Naive thymus-derived CD4-positive, alpha-beta T cell (primary cell): ENCODE measurements around the gene LCNL1. TPM values are rescaled to one million over a fixed set of nuclear protein-coding genes. Genes with fewer than 3 reads are reported as not detected.
A peak's percentile ranks its signal among the peaks of the same experiment; 100 is the strongest.
"Not testable (repeated sequence)": the region's sequence is repeated elsewhere in the genome, so short reads cannot be mapped to it uniquely, and the experiment has no call there.

Experiments used
- ATAC-seq: fragments of 150-1000 bp; cut with Tn5 transposase; 2 replicates; pipeline ENCODE4 v1.10.0; 2021; ENCODE audit warnings: mild to moderate bottlenecking, moderate library complexity
- CTCF ChIA-PET: fragments of 350-600 bp; sonication (Branson Sonifier 250); formaldehyde crosslinking; loops from one replicate; lab custom pipeline; 2021; ENCODE audit warnings: antibody characterized with exemption; lab: Charles Lee
- POLR2A ChIA-PET: fragments of 350-600 bp; sonication (Branson Sonifier 250); formaldehyde crosslinking; loops from one replicate; lab custom pipeline; 2021; ENCODE audit warnings: antibody characterized with exemption, inconsistent platforms; lab: Charles Lee
- DNase-seq, 9 donors: peaks; one replicate each; pipeline versions ENCODE4 v3.0.0 to v3.0.0-alpha.2; 2020 to 2022; ENCODE audit warnings: mixed read lengths in 1 of 9
- H3K27ac ChIP-seq: one replicate; pipeline ENCODE4 v1.7.0; 2013; ENCODE audit warnings: mild to moderate bottlenecking, low read depth, low read length, moderate library complexity
- H3K27me3 ChIP-seq, 2 donors: one replicate each; pipeline ENCODE4 v1.7.0; 2013; ENCODE audit warnings: low read length in 2 of 2, mild to moderate bottlenecking in 2 of 2, moderate library complexity in 2 of 2; ENCODE audit not compliant: control insufficient read depth in 2 of 2, insufficient read depth in 2 of 2
- H3K36me3 ChIP-seq, 3 experiments: 1 replicate in 2 of 3; 2 replicates in 1 of 3; pipeline ENCODE4 v1.7.0; 2013; ENCODE audit warnings: low read length in 3 of 3, mild to moderate bottlenecking in 3 of 3, moderate library complexity in 1 of 3; ENCODE audit not compliant: insufficient read depth in 3 of 3, control insufficient read depth in 2 of 3
- H3K4me1 ChIP-seq, 2 donors: one replicate each; pipeline ENCODE4 v1.7.0; 2013; ENCODE audit warnings: low read length in 2 of 2, mild to moderate bottlenecking in 2 of 2, moderate library complexity in 1 of 2; ENCODE audit not compliant: control insufficient read depth in 2 of 2, insufficient read depth in 2 of 2
- H3K4me3 ChIP-seq: 2 replicates; pipeline ENCODE4 v1.7.0; 2013; ENCODE audit warnings: mild to moderate bottlenecking, low read length
- H3K9me3 ChIP-seq, 3 experiments: 1 replicate in 2 of 3; 2 replicates in 1 of 3; pipeline ENCODE4 v1.7.0; 2013; ENCODE audit warnings: low read length in 3 of 3; ENCODE audit not compliant: control insufficient read depth in 2 of 3
- H3K27ac Mint-ChIP-seq, 9 donors: one replicate each; pipeline ENCODE4 v1.8.0; 2020 to 2022; ENCODE audit warnings: mixed read lengths in 9 of 9, mild to moderate bottlenecking in 8 of 9, moderate library complexity in 5 of 9, inconsistent platforms in 2 of 9
- H3K27me3 Mint-ChIP-seq, 5 donors: one replicate each; pipeline ENCODE4 v1.8.0; 2021 to 2022; ENCODE audit warnings: mixed read lengths in 5 of 5, mild to moderate bottlenecking in 1 of 5
- H3K36me3 Mint-ChIP-seq, 5 donors: one replicate each; pipeline ENCODE4 v1.8.0; 2020 to 2022; ENCODE audit warnings: mixed read lengths in 5 of 5, mild to moderate bottlenecking in 3 of 5, inconsistent platforms in 1 of 5
- H3K4me1 Mint-ChIP-seq, 7 donors: one replicate each; pipeline ENCODE4 v1.8.0; 2020 to 2022; ENCODE audit warnings: mixed read lengths in 7 of 7, mild to moderate bottlenecking in 3 of 7, inconsistent platforms in 1 of 7
- H3K4me3 Mint-ChIP-seq, 10 donors: one replicate each; pipeline ENCODE4 v1.8.0; 2020 to 2022; ENCODE audit warnings: mild to moderate bottlenecking in 10 of 10, mixed read lengths in 10 of 10, moderate library complexity in 6 of 10, inconsistent platforms in 2 of 10
- H3K9me3 Mint-ChIP-seq, 11 donors: one replicate each; pipeline ENCODE4 v1.8.0; 2020 to 2022; ENCODE audit warnings: mixed read lengths in 11 of 11, mild to moderate bottlenecking in 4 of 11, inconsistent platforms in 1 of 11, moderate library complexity in 1 of 11
- intact Hi-C, 2 donors: fragments of 100-400 bp; cut with micrococcal nuclease; formaldehyde crosslinking; loops; one replicate each; pipeline ENCODE4 v1.15.1; 2023
- polyA plus RNA-seq, 2 donors: library from polyadenylated mRNA; unstranded; fragments of 300-500 nt; fragmentation: Illumina TruSeq; gene quantifications; one replicate each; pipeline ENCODE4 v1.2.3, GENCODE V29; 2021
- total RNA-seq, 6 experiments: library from RNA in 5 of 6; stranded (reverse) in 5 of 6; gene quantifications; 1 replicate in 5 of 6; 2 replicates in 1 of 6; pipeline ENCODE4 v1.2.3 and lab custom pipeline; 2021 to 2026

The LCNL1 gene
- total and polyA plus RNA-seq, 7 experiments from 2014 or later = 0.12 to 1.9 (median 0.13) TPM; not detected in 4

DNA sequence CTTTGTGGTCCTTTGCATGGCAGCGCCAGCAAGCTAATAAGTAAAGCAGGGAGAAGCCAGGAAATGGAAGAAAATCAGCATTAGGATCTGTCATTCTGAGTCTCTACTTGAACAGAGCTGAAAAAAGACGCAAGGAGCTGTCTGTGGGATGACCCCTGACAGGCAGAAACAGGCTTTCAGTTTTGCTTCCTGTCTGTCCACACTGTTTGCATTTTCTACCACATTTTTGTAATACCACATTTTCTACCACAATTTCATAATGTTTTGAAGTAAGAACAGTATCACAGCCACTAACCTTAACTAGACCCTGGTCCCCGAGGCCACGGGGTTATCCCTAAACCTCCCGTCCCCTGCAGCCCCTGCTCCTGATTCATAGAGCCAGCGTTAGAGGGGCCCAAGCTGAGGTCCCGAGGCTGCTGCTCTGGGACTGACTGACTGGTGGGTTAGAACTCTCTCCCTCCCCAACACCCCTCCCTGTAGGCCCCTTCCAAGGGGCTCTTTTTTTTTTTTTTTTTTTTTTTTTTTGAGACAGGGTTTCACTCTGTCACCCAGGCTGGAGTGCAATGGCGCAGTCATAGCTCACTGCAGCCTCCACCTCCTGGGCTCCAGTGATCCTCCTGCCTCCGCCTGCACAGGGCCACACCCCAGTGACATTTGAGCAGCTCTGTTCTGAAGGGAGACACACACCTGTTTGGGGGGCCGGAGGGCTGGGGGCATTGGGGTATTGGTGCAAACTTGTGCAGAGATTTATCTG, 17.6 kb downstream of the LCNL1 start:
- Histone ChIP-seq H3K27me3 (no peaks in the 10 kb centered on the region), H3K4me3 (no peak overlapping the region), H3K27ac (no peak overlapping the region), H3K4me1 (peaks cover 5 to 50% of the 10 kb centered on the region in 2 donors), H3K36me3 (no peaks in the 10 kb centered on the region), H3K9me3 (no peaks in the 10 kb centered on the region)
- POLR2A ChIA-PET = interaction anchor here (1.5 kb wide), 1 partner anchor 12 kb away, joined by 4 read pairs; no protein-coding TSS in a partner anchor
- H3K4me1 Mint-ChIP-seq = peaks cover 7 to 39% (median 11%) of the 10 kb centered on the region in 7 donors
- H3K4me3 Mint-ChIP-seq = peak overlapping the region in 2 of 10 donors; percentile 33 to 57
- H3K9me3 Mint-ChIP-seq = no peaks in the 10 kb centered on the region
- H3K36me3 Mint-ChIP-seq = no peaks in the 10 kb centered on the region
- CTCF ChIA-PET = interaction anchor here (0.7 to 1.6 kb wide), 3 partner anchors 25 to 46 kb away, joined by 3 to 6 read pairs (median 3); no protein-coding TSS in a partner anchor
- intact Hi-C loops = no loop called here
- peaks cover 0 to 12% (median 5%) of the 10 kb centered on the region in 5 donors for H3K27me3 Mint-ChIP-seq
- peak overlapping the region in 3 of 9 donors; percentile 41 to 78 (median 42) for H3K27ac Mint-ChIP-seq
- no peak for DNase-seq
- ATAC-seq = peak; percentile 65

DNA sequence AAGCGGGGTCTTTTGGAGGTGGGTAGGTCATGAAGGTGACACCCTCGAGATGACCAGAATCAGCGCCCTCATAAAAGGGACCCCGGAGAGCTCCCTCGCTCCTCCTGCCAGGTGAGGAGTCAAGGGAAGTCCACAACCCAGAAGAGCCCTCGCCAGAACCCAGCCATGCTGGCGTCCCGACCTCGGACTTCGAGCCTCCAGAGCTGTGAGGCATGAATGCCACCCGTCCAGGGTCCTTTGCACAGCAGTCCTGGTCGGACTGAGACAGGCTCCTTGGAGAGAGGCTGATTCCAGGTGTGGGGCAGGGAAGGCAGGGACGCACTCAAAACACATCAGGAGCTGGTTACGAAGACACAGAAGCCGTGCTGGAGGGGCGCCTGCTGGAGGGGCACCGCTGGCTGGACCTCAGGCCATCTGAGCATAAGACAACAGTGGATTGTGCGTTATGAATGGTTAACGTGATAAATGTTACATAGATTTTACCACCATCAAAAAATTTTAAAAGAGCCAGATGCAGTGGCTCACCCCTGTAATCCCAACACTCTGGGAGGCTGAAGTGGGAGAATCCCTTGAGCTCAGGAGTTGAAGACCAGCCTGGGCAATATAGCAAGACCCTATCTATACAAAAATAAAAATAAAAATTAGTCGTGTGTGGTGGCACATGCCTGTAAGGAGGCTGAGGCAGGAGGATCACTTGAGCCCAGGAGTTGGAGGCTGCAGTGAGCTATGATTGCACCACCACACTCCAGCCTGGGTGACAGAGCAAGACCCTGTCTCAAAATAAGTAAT, 19.3 kb downstream of the LCNL1 start:
- POLR2A ChIA-PET = interaction anchor here (1.2 kb wide), 1 partner anchor 33 kb away, joined by 3 read pairs; no protein-coding TSS in a partner anchor
- H3K4me1 ChIP-seq = peaks cover 0 to 36% of the 10 kb centered on the region in 2 donors
- intact Hi-C loops = no loop called here

DNA sequence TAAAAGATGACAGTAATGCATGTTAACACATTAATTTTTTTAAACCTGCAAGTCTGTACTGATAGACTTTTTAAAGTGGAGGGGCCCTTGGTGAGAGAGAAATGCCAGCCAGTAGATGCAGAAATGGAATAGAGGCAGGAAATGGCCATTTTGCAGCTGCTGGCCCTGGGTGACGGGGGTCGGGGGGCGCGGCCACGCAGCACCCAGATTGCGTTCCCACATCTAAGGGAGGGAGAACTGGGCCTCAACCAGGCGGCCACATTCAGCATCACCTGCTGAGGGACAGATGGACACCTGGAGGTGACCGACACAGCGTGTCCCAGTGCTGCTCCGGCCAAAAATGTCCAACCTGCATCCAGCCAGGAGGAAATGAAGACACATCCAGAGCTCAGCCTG, 19.9 kb downstream of the LCNL1 start:
- no peaks in the 10 kb centered on the region for H3K36me3 Mint-ChIP-seq
- Histone ChIP-seq H3K9me3 (no peaks in the 10 kb centered on the region), H3K27ac (no peak overlapping the region), H3K4me1 (peaks cover 0 to 30% of the 10 kb centered on the region in 2 donors), H3K36me3 (no peaks in the 10 kb centered on the region), H3K27me3 (no peaks in the 10 kb centered on the region), H3K4me3 (no peak overlapping the region)
- no peak for DNase-seq
- H3K27ac Mint-ChIP-seq = no peak overlapping the region
- ChIA-PET CTCF (no interaction called here), POLR2A (interaction anchor here (1.2 kb wide), 1 partner anchor 32 kb away, joined by 3 read pairs; no protein-coding TSS in a partner anchor)
- H3K4me1 Mint-ChIP-seq = peaks cover 5 to 26% (median 8%) of the 10 kb centered on the region in 7 donors
- H3K9me3 Mint-ChIP-seq = no peaks in the 10 kb centered on the region
- intact Hi-C loops = no loop called here
- no peak overlapping the region for H3K4me3 Mint-ChIP-seq
- peaks cover 0 to 11% (median 3%) of the 10 kb centered on the region in 5 donors for H3K27me3 Mint-ChIP-seq
- no peak for ATAC-seq

More for the DNA sequence above, 19.3 kb downstream of the LCNL1 start:
- H3K36me3 Mint-ChIP-seq = no peaks in the 10 kb centered on the region
- peaks cover 0 to 12% (median 5%) of the 10 kb centered on the region in 5 donors for H3K27me3 Mint-ChIP-seq
- no peaks in the 10 kb centered on the region for H3K9me3 ChIP-seq
- peaks cover 7 to 31% (median 10%) of the 10 kb centered on the region in 7 donors for H3K4me1 Mint-ChIP-seq
- no peak overlapping the region for H3K4me3 ChIP-seq
- no peak overlapping the region for H3K27ac ChIP-seq
- no peak overlapping the region for H3K4me3 Mint-ChIP-seq
- CTCF ChIA-PET = no interaction called here
- no peaks in the 10 kb centered on the region for H3K27me3 ChIP-seq
- no peak for ATAC-seq
- DNase-seq = no peak
- no peaks in the 10 kb centered on the region for H3K36me3 ChIP-seq
- H3K27ac Mint-ChIP-seq = no peak overlapping the region
- H3K9me3 Mint-ChIP-seq = no peaks in the 10 kb centered on the region

DNA sequence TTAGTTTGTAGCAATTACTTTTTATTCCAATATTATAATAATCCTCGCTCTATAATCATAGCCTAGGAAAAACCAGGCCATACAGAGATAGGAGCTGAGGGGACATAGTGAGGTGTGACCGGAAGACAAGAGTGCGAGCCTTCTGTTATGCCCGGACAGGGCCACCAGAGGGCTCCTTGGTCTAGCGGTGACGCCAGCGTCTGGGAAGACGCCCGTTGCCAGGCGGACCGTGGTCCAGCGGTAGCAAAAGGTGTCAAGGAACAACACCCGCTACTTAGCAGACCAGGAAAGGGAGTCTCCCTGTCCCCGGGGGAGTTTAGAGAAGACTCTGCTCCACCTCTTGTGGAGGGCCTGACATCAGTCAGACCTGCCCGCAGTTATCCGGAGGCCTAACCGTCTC, 21.5 kb downstream of the LCNL1 start:
- H3K27ac Mint-ChIP-seq, H3K27me3 ChIP-seq, H3K9me3 Mint-ChIP-seq, H3K27me3 Mint-ChIP-seq, H3K9me3 ChIP-seq, POLR2A ChIA-PET, DNase-seq, H3K36me3 ChIP-seq, H3K4me3 Mint-ChIP-seq, ATAC-seq, H3K27ac ChIP-seq, H3K36me3 Mint-ChIP-seq, H3K4me3 ChIP-seq: not testable (repeated sequence)
- intact Hi-C loops = loop anchor here in 1 of 2 donors (1.0 kb wide), 1 partner anchor 31 kb away; no protein-coding TSS in a partner anchor
- peaks cover 0 to 14% of the 10 kb centered on the region in 2 donors for H3K4me1 ChIP-seq
- peaks cover 0 to 13% (median 0%) of the 10 kb centered on the region in 7 donors for H3K4me1 Mint-ChIP-seq
- CTCF ChIA-PET = interaction anchor here (0.6 kb wide), 1 partner anchor 42 kb away, joined by 3 read pairs; no protein-coding TSS in a partner anchor

DNA sequence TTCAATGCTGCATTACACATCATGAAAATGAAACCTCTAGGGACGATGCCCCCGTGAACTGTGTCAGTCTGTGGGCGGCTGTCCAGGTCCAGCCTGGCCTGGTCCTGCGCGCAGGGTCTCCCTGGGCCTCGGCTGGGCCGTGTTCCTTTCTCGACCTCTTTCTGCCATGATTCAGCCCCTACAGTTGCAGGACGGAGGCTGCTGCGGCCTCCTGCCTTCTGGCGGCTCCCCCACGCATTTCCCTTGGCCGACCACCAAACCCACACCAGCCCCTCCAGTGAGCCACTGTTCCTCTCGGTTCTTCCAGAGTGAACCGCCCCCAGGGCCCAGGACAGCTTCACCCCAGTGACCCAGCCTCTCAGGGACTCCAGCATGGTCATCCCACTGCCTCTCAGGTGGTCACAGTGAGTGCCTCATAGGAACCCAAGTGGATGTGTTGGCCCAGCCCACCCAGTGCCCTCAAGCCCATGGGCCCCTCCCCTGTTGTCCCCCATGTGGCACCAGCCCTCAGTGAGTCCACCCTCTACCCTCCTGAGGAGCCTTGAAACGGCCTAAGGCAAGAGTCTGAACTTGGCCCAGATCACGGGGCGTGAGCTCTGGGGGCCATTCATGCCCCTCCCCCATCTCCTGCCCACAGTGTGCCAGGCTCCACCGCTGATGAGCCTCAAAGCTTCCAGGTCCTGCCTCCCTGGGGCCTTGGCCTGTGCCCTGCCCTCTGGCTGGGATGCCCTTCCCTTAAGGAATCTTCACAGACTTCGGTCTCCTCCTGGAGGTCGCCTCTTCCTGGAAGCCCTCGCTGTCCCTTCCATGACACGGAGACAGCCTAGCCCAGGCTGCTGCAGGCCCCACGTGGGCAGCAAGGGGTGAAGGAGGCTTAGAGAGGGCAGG, 23.6 kb downstream of the LCNL1 start:
- intact Hi-C loops = no loop called here
- ATAC-seq = peak; percentile 24
- POLR2A ChIA-PET = no interaction called here
- H3K4me1 ChIP-seq = no peaks in the 10 kb centered on the region
- H3K9me3 ChIP-seq = no peaks in the 10 kb centered on the region
- peaks cover 0 to 3% (median 0%) of the 10 kb centered on the region in 3 experiments for H3K36me3 ChIP-seq
- no peak for DNase-seq
- H3K4me1 Mint-ChIP-seq = peaks cover 0 to 3% (median 0%) of the 10 kb centered on the region in 7 donors
- CTCF ChIA-PET = no interaction called here
- H3K27me3 Mint-ChIP-seq = peaks cover 0 to 3% (median 0%) of the 10 kb centered on the region in 5 donors
- H3K27me3 ChIP-seq = no peaks in the 10 kb centered on the region
- H3K27ac ChIP-seq = no peak overlapping the region
- H3K9me3 Mint-ChIP-seq = no peaks in the 10 kb centered on the region
- H3K36me3 Mint-ChIP-seq = no peaks in the 10 kb centered on the region
- no peak overlapping the region for H3K4me3 Mint-ChIP-seq
- H3K27ac Mint-ChIP-seq = no peak overlapping the region
- no peak overlapping the region for H3K4me3 ChIP-seq
